Activated effector memory CD4-positive, alpha-beta T cell treated with anti-CD3 and anti-CD28 coated beads, Interleukin-2, amount 50 U/mL, for 16 hours (primary cell): ENCODE measurements around the gene GPATCH2.

Experiments used
- DNase-seq: peaks from one replicate; pipeline ENCODE4 v3.0.0-alpha.2; 2020

The GPATCH2 gene

GRCh38 chr1:217577336-217577735, 53.6 kb downstream of the GPATCH2 start:
- DNase-seq, result no peak

- DNase-seq, result no peak
Measured at GRCh38 chr1:217574265-217574949, 56.5 kb downstream of the GPATCH2 start.

GRCh38 chr1:217569021-217569420, 61.9 kb downstream of the GPATCH2 start:
- no peak for DNase-seq

GRCh38 chr1:217568200-217568599, 62.7 kb downstream of the GPATCH2 start:
- no peak for DNase-seq

GRCh38 chr1:217564833-217565232, 66.1 kb downstream of the GPATCH2 start:
- no peak for DNase-seq

- no peak for DNase-seq
Measured at GRCh38 chr1:217564207-217564606, 66.7 kb downstream of the GPATCH2 start.

GRCh38 chr1:217563179-217563578, 67.7 kb downstream of the GPATCH2 start:
- no peak for DNase-seq

GRCh38 chr1:217562229-217562878, 68.5 kb downstream of the GPATCH2 start:
- DNase-seq, result no peak

- DNase-seq, result no peak
Measured at GRCh38 chr1:217561446-217561845, 69.4 kb downstream of the GPATCH2 start.

- no peak for DNase-seq
Measured at GRCh38 chr1:217554849-217555248, 76.0 kb downstream of the GPATCH2 start.

- DNase-seq, result no peak
Measured at GRCh38 chr1:217553949-217554509, 76.9 kb downstream of the GPATCH2 start.

- DNase-seq, result no peak
Measured at GRCh38 chr1:217552339-217552951, 78.4 kb downstream of the GPATCH2 start.

- no peak for DNase-seq
Measured at GRCh38 chr1:217542837-217543236, 88.1 kb downstream of the GPATCH2 start.

- no peak for DNase-seq
Measured at GRCh38 chr1:217542136-217542777, 88.6 kb downstream of the GPATCH2 start.

GRCh38 chr1:217540321-217540720, 90.6 kb downstream of the GPATCH2 start:
- no peak for DNase-seq

GRCh38 chr1:217539510-217539909, 91.4 kb downstream of the GPATCH2 start:
- DNase-seq, result no peak

GRCh38 chr1:217535601-217536377, 95.1 kb downstream of the GPATCH2 start:
- DNase-seq, result no peak

- DNase-seq, result no peak
Measured at GRCh38 chr1:217534566-217534965, 96.3 kb downstream of the GPATCH2 start.

- DNase-seq, result no peak
Measured at GRCh38 chr1:217528271-217528670, 102.6 kb downstream of the GPATCH2 start.

GRCh38 chr1:217527151-217527550, 103.7 kb downstream of the GPATCH2 start:
- DNase-seq, result no peak

GRCh38 chr1:217526636-217527035, 104.3 kb downstream of the GPATCH2 start:
- no peak for DNase-seq

GRCh38 chr1:217525773-217526490, 105.0 kb downstream of the GPATCH2 start:
- no peak for DNase-seq
